Natural killer cell (primary cell): Measurements from ENCODE around the gene AFAP1L1. TPM values are rescaled to one million over a fixed set of nuclear protein-coding genes. Genes with fewer than 3 reads are reported as not detected.

Experiments
- ATAC-seq, 3 donors: fragments of 150-1000 bp in 2 of 3; fragments of 200-7000 bp in 1 of 3; cut with Tn5 transposase; 1 replicate in 1 of 3; 2 replicates in 2 of 3; pipeline ENCODE4 v1.10.0; 2021; ENCODE audit warnings: mild to moderate bottlenecking in 2 of 3, moderate library complexity in 2 of 3
- DNase-seq, 2 donors: peaks; one replicate each; pipeline versions ENCODE4 v3.0.0 to v3.0.0-alpha.2; 2013 to 2021; ENCODE audit warnings: mixed read lengths in 1 of 2
- H3K27ac ChIP-seq: one replicate; pipeline ENCODE4 v1.5.1; 2013; ENCODE audit warnings: mild to moderate bottlenecking, low read length
- H3K27me3 ChIP-seq: one replicate; pipeline ENCODE4 v1.6.1; 2013; ENCODE audit warnings: low read length; ENCODE audit not compliant: control insufficient read depth, insufficient read depth
- H3K36me3 ChIP-seq: one replicate; pipeline ENCODE4 v1.6.1; 2013; ENCODE audit warnings: low read length; ENCODE audit not compliant: control insufficient read depth, insufficient read depth
- H3K4me1 ChIP-seq: one replicate; pipeline ENCODE4 v1.6.1; 2013; ENCODE audit warnings: low read length; ENCODE audit not compliant: control insufficient read depth, insufficient read depth
- H3K4me3 ChIP-seq: one replicate; pipeline ENCODE4 v1.5.1; 2013; ENCODE audit warnings: low read length
- H3K9me3 ChIP-seq: one replicate; pipeline ENCODE4 v1.6.1; 2013; ENCODE audit warnings: low read length; ENCODE audit not compliant: control insufficient read depth, insufficient read depth
- H3K27ac Mint-ChIP-seq, 2 donors: one replicate each; pipeline ENCODE4 v1.8.0; 2022; ENCODE audit warnings: mild to moderate bottlenecking in 2 of 2, mixed read lengths in 2 of 2, moderate library complexity in 1 of 2
- H3K27me3 Mint-ChIP-seq, 2 donors: one replicate each; pipeline ENCODE4 v1.8.0; 2022; ENCODE audit warnings: low read depth in 2 of 2, mixed read lengths in 2 of 2
- H3K36me3 Mint-ChIP-seq: one replicate; pipeline ENCODE4 v1.8.0; 2022; ENCODE audit warnings: mixed read lengths
- H3K4me1 Mint-ChIP-seq, 2 donors: one replicate each; pipeline ENCODE4 v1.8.0; 2022; ENCODE audit warnings: mixed read lengths in 2 of 2
- H3K4me3 Mint-ChIP-seq: one replicate; pipeline ENCODE4 v1.8.0; 2022; ENCODE audit warnings: mild to moderate bottlenecking, moderate library complexity, mixed read lengths
- H3K9me3 Mint-ChIP-seq, 2 donors: one replicate each; pipeline ENCODE4 v1.8.0; 2022; ENCODE audit warnings: mixed read lengths in 2 of 2
- WGBS: methylation state at CpG from one replicate; pipeline ENCODE4 v1.1.7; 2013; ENCODE audit warnings: missing lambda C conversion rate; ENCODE audit not compliant: insufficient coverage; 5-methylcytosine and 5-hydroxymethylcytosine counted together
- intact Hi-C: fragments of 100-400 bp; cut with micrococcal nuclease; formaldehyde crosslinking; loops from one replicate; pipeline ENCODE4 v1.14.2; 2022
- total RNA-seq, 4 donors: library from RNA; stranded (reverse); fragments of 120-200 nt in 1 of 4; gene quantifications; one replicate each; pipeline versions ENCODE4 v1.2.3 to v1.2.4, GENCODE V29; 2013 to 2022
- TF ChIP-seq, protein P1 (sequence below): fragments of 200-600 bp; IDR thresholded peaks from one replicate; pipeline ENCODE4 v1.8.0; 2022; ENCODE audit warnings: antibody characterized with exemption

Gene AFAP1L1
- total RNA-seq, 3 donors from 2014 or later (not counting 1 experiment from before 2014, with no cell fraction given), result 0.23 to 1.5 TPM; not detected in 1

- H3K4me3 ChIP-seq, result no peak overlapping the region
- ATAC-seq, result no peak
- H3K4me3 Mint-ChIP-seq, result no peak overlapping the region
- no peaks in the 10 kb centered on the region for H3K9me3 ChIP-seq
- H3K36me3 Mint-ChIP-seq, result no peaks in the 10 kb centered on the region
- H3K4me1 ChIP-seq, result no peaks in the 10 kb centered on the region
- peaks cover 0 to 3% of the 10 kb centered on the region in 2 donors for H3K4me1 Mint-ChIP-seq
- DNase-seq, result no peak
- H3K27me3 ChIP-seq, result no peaks in the 10 kb centered on the region
- no peak overlapping the region for H3K27ac Mint-ChIP-seq
- TF ChIP-seq, protein P1, sequence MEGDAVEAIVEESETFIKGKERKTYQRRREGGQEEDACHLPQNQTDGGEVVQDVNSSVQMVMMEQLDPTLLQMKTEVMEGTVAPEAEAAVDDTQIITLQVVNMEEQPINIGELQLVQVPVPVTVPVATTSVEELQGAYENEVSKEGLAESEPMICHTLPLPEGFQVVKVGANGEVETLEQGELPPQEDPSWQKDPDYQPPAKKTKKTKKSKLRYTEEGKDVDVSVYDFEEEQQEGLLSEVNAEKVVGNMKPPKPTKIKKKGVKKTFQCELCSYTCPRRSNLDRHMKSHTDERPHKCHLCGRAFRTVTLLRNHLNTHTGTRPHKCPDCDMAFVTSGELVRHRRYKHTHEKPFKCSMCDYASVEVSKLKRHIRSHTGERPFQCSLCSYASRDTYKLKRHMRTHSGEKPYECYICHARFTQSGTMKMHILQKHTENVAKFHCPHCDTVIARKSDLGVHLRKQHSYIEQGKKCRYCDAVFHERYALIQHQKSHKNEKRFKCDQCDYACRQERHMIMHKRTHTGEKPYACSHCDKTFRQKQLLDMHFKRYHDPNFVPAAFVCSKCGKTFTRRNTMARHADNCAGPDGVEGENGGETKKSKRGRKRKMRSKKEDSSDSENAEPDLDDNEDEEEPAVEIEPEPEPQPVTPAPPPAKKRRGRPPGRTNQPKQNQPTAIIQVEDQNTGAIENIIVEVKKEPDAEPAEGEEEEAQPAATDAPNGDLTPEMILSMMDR, result no peak
- no peak overlapping the region for H3K27ac ChIP-seq
- no peaks in the 10 kb centered on the region for H3K36me3 ChIP-seq
- H3K27me3 Mint-ChIP-seq, result peaks cover 0 to 26% of the 10 kb centered on the region in 2 donors
- H3K9me3 Mint-ChIP-seq, result no peaks in the 10 kb centered on the region
- 88% methylated on average over 1 of the region's 1 CpG for whole genome bisulfite sequencing
- intact Hi-C loops, result no loop called here
Measured at GRCh38 chr5:149338364-149338763, 66.7 kb downstream of the AFAP1L1 start.

GRCh38 chr5:149340920-149341319 is 69.3 kb downstream of the AFAP1L1 start:
- H3K4me1 ChIP-seq, result peaks cover 13% of the 10 kb centered on the region
- TF ChIP-seq, protein P1, result no peak
- no peaks in the 10 kb centered on the region for H3K9me3 ChIP-seq
- no peak for ATAC-seq
- H3K36me3 ChIP-seq, result no peaks in the 10 kb centered on the region
- intact Hi-C loops, result no loop called here
- no peaks in the 10 kb centered on the region for H3K9me3 Mint-ChIP-seq
- no peak overlapping the region for H3K4me3 ChIP-seq
- no peaks in the 10 kb centered on the region for H3K36me3 Mint-ChIP-seq
- peaks cover 22 to 25% of the 10 kb centered on the region in 2 donors for H3K4me1 Mint-ChIP-seq
- 80% methylated on average over 1 of the region's 1 CpG for WGBS
- DNase-seq, result no peak
- H3K27ac ChIP-seq, result no peak overlapping the region
- no peaks in the 10 kb centered on the region for H3K27me3 ChIP-seq
- H3K27ac Mint-ChIP-seq, result no peak overlapping the region
- H3K27me3 Mint-ChIP-seq, result peaks cover 0 to 16% of the 10 kb centered on the region in 2 donors
- H3K4me3 Mint-ChIP-seq, result no peak overlapping the region

DNA sequence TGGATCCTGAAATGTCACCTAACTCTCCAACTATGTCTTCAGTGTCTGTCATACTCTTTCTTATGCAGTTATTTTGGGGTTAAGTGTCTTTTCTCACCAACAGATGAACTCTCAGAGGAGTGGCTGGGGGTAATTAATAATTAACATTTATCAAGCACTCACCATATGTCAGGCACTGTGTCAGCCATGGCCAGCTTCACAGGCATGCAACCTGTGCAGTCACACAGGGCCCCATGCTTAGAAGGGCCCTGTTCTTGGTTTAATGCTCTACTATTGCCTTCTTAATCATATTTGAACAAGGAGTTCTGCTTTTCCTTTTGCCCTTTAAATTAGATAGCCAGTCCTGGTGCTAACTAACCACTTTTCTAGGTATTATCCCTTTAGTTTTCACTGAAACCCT is 70.2 kb downstream of the AFAP1L1 start:
- Mint-ChIP-seq H3K9me3 (no peaks in the 10 kb centered on the region), H3K27ac (no peak overlapping the region), H3K4me1 (peaks cover 27 to 32% of the 10 kb centered on the region in 2 donors), H3K36me3 (no peaks in the 10 kb centered on the region), H3K4me3 (no peak overlapping the region), H3K27me3 (peaks cover 0 to 14% of the 10 kb centered on the region in 2 donors)
- TF ChIP-seq, protein P1, result no peak
- peaks cover 21% of the 10 kb centered on the region for H3K4me1 ChIP-seq
- no peak overlapping the region for H3K4me3 ChIP-seq
- DNase-seq (no peak), ATAC-seq (no peak)
- intact Hi-C loops, result no loop called here
- H3K27ac ChIP-seq, result no peak overlapping the region
- H3K27me3 ChIP-seq, result no peaks in the 10 kb centered on the region
- no peaks in the 10 kb centered on the region for H3K9me3 ChIP-seq
- H3K36me3 ChIP-seq, result no peaks in the 10 kb centered on the region

DNA sequence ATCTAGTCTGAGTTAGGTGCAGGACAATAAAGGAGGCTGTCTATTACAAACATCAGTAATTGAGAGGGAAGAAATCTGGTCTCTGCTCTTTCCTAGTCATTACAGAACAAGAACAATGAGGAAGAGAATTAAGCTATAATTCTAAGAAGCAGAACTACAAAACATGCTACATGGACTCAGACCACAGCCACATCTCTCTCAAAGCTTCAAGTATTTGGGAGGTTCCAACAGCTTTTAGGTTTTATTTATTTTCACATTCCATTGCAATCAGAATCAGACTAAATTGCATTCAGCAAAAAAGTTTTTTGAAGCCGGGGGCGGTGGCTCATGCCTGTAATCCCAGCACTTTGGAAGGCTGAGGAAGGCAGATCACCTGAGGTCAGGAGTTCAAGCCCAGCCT is 72.5 kb downstream of the AFAP1L1 start:
- H3K4me1 Mint-ChIP-seq, result peaks cover 47 to 52% of the 10 kb centered on the region in 2 donors
- H3K4me3 Mint-ChIP-seq, result peak overlapping the region; percentile 56
- Histone ChIP-seq H3K27ac (no peak overlapping the region), H3K4me1 (peaks cover 25% of the 10 kb centered on the region), H3K9me3 (no peaks in the 10 kb centered on the region), H3K36me3 (peaks cover 10% of the 10 kb centered on the region), H3K27me3 (no peaks in the 10 kb centered on the region), H3K4me3 (no peak overlapping the region)
- H3K27ac Mint-ChIP-seq, result peak overlapping the region; percentile 92 to 94
- H3K9me3 Mint-ChIP-seq, result no peaks in the 10 kb centered on the region
- H3K27me3 Mint-ChIP-seq, result peaks cover 0 to 4% of the 10 kb centered on the region in 2 donors
- H3K36me3 Mint-ChIP-seq, result peaks cover 9% of the 10 kb centered on the region
- 100% methylated on average over 2 of the region's 2 CpGs for WGBS
- intact Hi-C loops, result no loop called here
- TF ChIP-seq, protein P1, result no peak
- DNase-seq (peak in 1 of 2 donors; percentile 34), ATAC-seq (no peak)
